ENCODE measurements around the gene PTBP1.

PTBP1 gene

GRCh38 chr19:796692-797527 is at the start of gene PTBP1:
TSS of gene PTBP1 (plus strand) at chr19:797452. CDS start at chr19:797498, 46 bp downstream.
- DNase-seq (ENCODE audit: low read depth, low spot score) = peak; percentile 100
- peak within 1 kb of the TSS; percentile 95 for H3K27ac ChIP-seq

- DNase-seq (ENCODE audit: low read depth, low spot score) = no peak
- no peak overlapping the region for H3K27ac ChIP-seq
These were observed 49.0 kb upstream of the PTBP1 start for GRCh38 chr19:748274-748598.

GRCh38 chr19:749811-750210 is 47.4 kb upstream of the PTBP1 start:
- H3K27ac ChIP-seq = no peak overlapping the region
- DNase-seq (ENCODE audit: low read depth, low spot score) = no peak

- peak; percentile 58 for DNase-seq (ENCODE audit: low read depth, low spot score)
- peak within 1 kb of the TSS; percentile 98 for H3K27ac ChIP-seq
These were observed 46.4 kb upstream of the PTBP1 start, which contains the start of gene MISP for GRCh38 chr19:750640-751423. TSS of gene MISP (plus strand) at chr19:751112. CDS start at chr19:756947, 5,835 bp downstream.

GRCh38 chr19:751501-752341 is 45.5 kb upstream of the PTBP1 start:
- peak overlapping the region; percentile 98 for H3K27ac ChIP-seq
- peak; percentile 70 for DNase-seq (ENCODE audit: low read depth, low spot score)

GRCh38 chr19:752652-753517 is 44.4 kb upstream of the PTBP1 start:
- peak; percentile 88 for DNase-seq (ENCODE audit: low read depth, low spot score)
- H3K27ac ChIP-seq = peak overlapping the region; percentile 98

GRCh38 chr19:754530-754929 is 42.7 kb upstream of the PTBP1 start:
- no peak for DNase-seq (ENCODE audit: low read depth, low spot score)
- H3K27ac ChIP-seq = peak overlapping the region; percentile 98

GRCh38 chr19:755063-755462 is 42.2 kb upstream of the PTBP1 start:
- no peak overlapping the region for H3K27ac ChIP-seq
- DNase-seq (ENCODE audit: low read depth, low spot score) = no peak

GRCh38 chr19:756236-756635 is 41.0 kb upstream of the PTBP1 start:
- peak; percentile 81 for DNase-seq (ENCODE audit: low read depth, low spot score)
- H3K27ac ChIP-seq = no peak overlapping the region

GRCh38 chr19:756821-757688 is 40.2 kb upstream of the PTBP1 start:
- H3K27ac ChIP-seq = no peak overlapping the region
- DNase-seq (ENCODE audit: low read depth, low spot score) = no peak

- no peak for DNase-seq (ENCODE audit: low read depth, low spot score)
- no peak overlapping the region for H3K27ac ChIP-seq
These were observed 39.2 kb upstream of the PTBP1 start for GRCh38 chr19:757811-758668.

- no peak overlapping the region for H3K27ac ChIP-seq
- no peak for DNase-seq (ENCODE audit: low read depth, low spot score)
These were observed 34.1 kb upstream of the PTBP1 start for GRCh38 chr19:763181-763580.

GRCh38 chr19:763869-764268 is 33.4 kb upstream of the PTBP1 start:
- no peak overlapping the region for H3K27ac ChIP-seq
- no peak for DNase-seq (ENCODE audit: low read depth, low spot score)

- no peak overlapping the region for H3K27ac ChIP-seq
- DNase-seq (ENCODE audit: low read depth, low spot score) = no peak
These were observed 33.0 kb upstream of the PTBP1 start for GRCh38 chr19:764301-764700.

GRCh38 chr19:765179-765738 is 32.0 kb upstream of the PTBP1 start:
- H3K27ac ChIP-seq = no peak overlapping the region
- no peak for DNase-seq (ENCODE audit: low read depth, low spot score)

- DNase-seq (ENCODE audit: low read depth, low spot score) = no peak
- no peak overlapping the region for H3K27ac ChIP-seq
These were observed 28.8 kb upstream of the PTBP1 start for GRCh38 chr19:768424-768823.

- no peak overlapping the region for H3K27ac ChIP-seq
- no peak for DNase-seq (ENCODE audit: low read depth, low spot score)
These were observed 27.6 kb upstream of the PTBP1 start for GRCh38 chr19:769616-770015.

All from epithelial cell of prostate (primary cell).